Aorta (tissue), 5 donors: ENCODE results near the gene INPP4B. TPM values are rescaled to one million over a fixed set of nuclear protein-coding genes. Genes with fewer than 3 reads are reported as not detected.
A peak's percentile ranks its signal among the peaks of the same experiment; 100 is the strongest.

Experiments
- ATAC-seq: fragments of 200-7000 bp; cut with Tn5 transposase; one replicate; pipeline ENCODE4 v1.9.1; 2022; ENCODE audit warnings: moderate library complexity; ENCODE audit not compliant: low FRiP score
- DNase-seq, 2 donors: peaks; one replicate each; pipeline ENCODE4 v3.0.0-alpha.2; 2020
- H3K27ac ChIP-seq, 2 donors: one replicate each; pipeline ENCODE4 v1.5.1; 2013; ENCODE audit warnings: low read length in 2 of 2, mild to moderate bottlenecking in 2 of 2, moderate library complexity in 2 of 2, control low read depth in 1 of 2, inconsistent platforms in 1 of 2, low read depth in 1 of 2
- H3K27me3 ChIP-seq, 2 donors: one replicate each; pipeline ENCODE4 v1.6.1; 2013; ENCODE audit warnings: control low read depth in 1 of 2, low read length in 1 of 2, mild to moderate bottlenecking in 1 of 2, moderate library complexity in 1 of 2; ENCODE audit not compliant: insufficient read depth in 2 of 2, control insufficient read depth in 1 of 2
- H3K36me3 ChIP-seq, 2 donors: one replicate each; pipeline ENCODE4 v1.6.1; 2013; ENCODE audit warnings: control low read depth in 1 of 2, low read length in 1 of 2, mild to moderate bottlenecking in 1 of 2; ENCODE audit not compliant: insufficient read depth in 2 of 2, control insufficient read depth in 1 of 2
- H3K4me1 ChIP-seq, 2 donors: one replicate each; pipeline ENCODE4 v1.6.1; 2013; ENCODE audit warnings: low read length in 2 of 2, control low read depth in 1 of 2, mild to moderate bottlenecking in 1 of 2, moderate library complexity in 1 of 2; ENCODE audit not compliant: insufficient read depth in 2 of 2, control insufficient read depth in 1 of 2
- H3K4me3 ChIP-seq, 2 donors: one replicate each; pipeline ENCODE4 v1.5.1; 2013; ENCODE audit warnings: low read length in 2 of 2, control low read depth in 1 of 2, mild to moderate bottlenecking in 1 of 2
- H3K9me3 ChIP-seq: one replicate; pipeline ENCODE4 v1.6.1; 2013; ENCODE audit warnings: mild to moderate bottlenecking, low read length; ENCODE audit not compliant: control insufficient read depth
- WGBS, 2 donors: extraction: QIAGEN DNeasy Blood & Tissue Kit; methylation state at CpG; one replicate each; pipeline ENCODE4 v1.1.7; 2013; 5-methylcytosine and 5-hydroxymethylcytosine counted together
- intact Hi-C, 2 donors: fragments of 100-400 bp; cut with DNase I; formaldehyde crosslinking; loops; one replicate each; pipeline versions ENCODE4 v1.14.2 to v1.15.0; 2022
- polyA plus RNA-seq, 2 donors: library from polyadenylated mRNA; stranded (reverse); fragments of 200-250 nt; gene quantifications; one replicate each; pipeline ENCODE4 v1.2.3, GENCODE V29; 2013
- total RNA-seq, 2 donors: library from RNA; stranded (reverse); fragmentation: NEBNext Ultra II Directional; extraction: Animal tissue kit (Norgen Biotek cat#: 25700); gene quantifications; one replicate each; pipeline ENCODE4 v1.2.1, GENCODE V29; 2021
- donor health status: healthy with polysubstance abuse.
- donor health status: Bipolar disorder and iron deficiency.
- donor health status: DM: no; HTN: no; CAD: no.
- donor health status: DM: no; HTN: no; CAD: no.
- donor health status: DM: yes; HTN: yes; CAD: no.

Gene INPP4B
- total and polyA plus RNA-seq, 4 donors: 3.3 to 36.8 (median 20.7) TPM

GRCh38 chr4:142354041-142354440 is 492.1 kb downstream of the INPP4B start:
- H3K27me3 ChIP-seq: no peaks in the 10 kb centered on the region
- H3K4me3 ChIP-seq: no peak overlapping the region
- DNase-seq: no peak
- WGBS, 2 donors: 80 to 83% methylated on average over 3 of the region's 3 CpGs
- no peak for ATAC-seq
- no peaks in the 10 kb centered on the region for H3K9me3 ChIP-seq
- intact Hi-C loops: loop anchor here (5.0 to 10.0 kb wide), 6 partner anchors 211 to 493 kb away; partner anchors contain the start of gene INPP4B (in 1 of the 2)
- peak overlapping the region in 1 of 2 donors; percentile 6 for H3K27ac ChIP-seq
- H3K36me3 ChIP-seq: no peaks in the 10 kb centered on the region
- peaks cover 5 to 6% of the 10 kb centered on the region in 2 donors for H3K4me1 ChIP-seq

GRCh38 chr4:142353149-142353738 is 492.9 kb downstream of the INPP4B start:
- 16 to 17% methylated on average over 5 of the region's 5 CpGs for WGBS, 2 donors
- Histone ChIP-seq H3K4me1 (peaks cover 6 to 10% of the 10 kb centered on the region in 2 donors), H3K27ac (no peak overlapping the region), H3K9me3 (no peaks in the 10 kb centered on the region), H3K36me3 (no peaks in the 10 kb centered on the region), H3K4me3 (no peak overlapping the region), H3K27me3 (no peaks in the 10 kb centered on the region)
- peak; percentile 83 for ATAC-seq
- intact Hi-C loops: loop anchor here (5.0 to 10.0 kb wide), 6 partner anchors 212 to 494 kb away; partner anchors contain the start of gene INPP4B (in 1 of the 2)
- no peak for DNase-seq

GRCh38 chr4:142352712-142353111 is 493.4 kb downstream of the INPP4B start:
- no peaks in the 10 kb centered on the region for H3K36me3 ChIP-seq
- no peaks in the 10 kb centered on the region for H3K27me3 ChIP-seq
- peaks cover 8 to 10% of the 10 kb centered on the region in 2 donors for H3K4me1 ChIP-seq
- ATAC-seq (no peak), DNase-seq (no peak)
- no peaks in the 10 kb centered on the region for H3K9me3 ChIP-seq
- H3K27ac ChIP-seq: peak overlapping the region in 1 of 2 donors; percentile 5
- H3K4me3 ChIP-seq: peak overlapping the region in 1 of 2 donors; percentile 34
- 58 to 60% methylated on average over 4 of the region's 4 CpGs for WGBS, 2 donors
- intact Hi-C loops: loop anchor here (5.0 to 10.0 kb wide), 6 partner anchors 212 to 495 kb away; partner anchors contain the start of gene INPP4B (in 1 of the 2)

- ATAC-seq (no peak), DNase-seq (no peak)
- H3K27ac ChIP-seq: peak overlapping the region; percentile 12 to 76
- H3K27me3 ChIP-seq: no peaks in the 10 kb centered on the region
- intact Hi-C loops: loop anchor here (5.0 to 10.0 kb wide), 6 partner anchors 213 to 495 kb away; partner anchors contain the start of gene INPP4B (in 1 of the 2)
- H3K9me3 ChIP-seq: no peaks in the 10 kb centered on the region
- 7 to 9% methylated on average over 4 of the region's 4 CpGs for WGBS, 2 donors
- H3K4me1 ChIP-seq: peaks cover 8 to 10% of the 10 kb centered on the region in 2 donors
- peak overlapping the region; percentile 20 to 69 for H3K4me3 ChIP-seq
- H3K36me3 ChIP-seq: no peaks in the 10 kb centered on the region
Measured at GRCh38 chr4:142351958-142352357, 494.1 kb downstream of the INPP4B start.

DNA sequence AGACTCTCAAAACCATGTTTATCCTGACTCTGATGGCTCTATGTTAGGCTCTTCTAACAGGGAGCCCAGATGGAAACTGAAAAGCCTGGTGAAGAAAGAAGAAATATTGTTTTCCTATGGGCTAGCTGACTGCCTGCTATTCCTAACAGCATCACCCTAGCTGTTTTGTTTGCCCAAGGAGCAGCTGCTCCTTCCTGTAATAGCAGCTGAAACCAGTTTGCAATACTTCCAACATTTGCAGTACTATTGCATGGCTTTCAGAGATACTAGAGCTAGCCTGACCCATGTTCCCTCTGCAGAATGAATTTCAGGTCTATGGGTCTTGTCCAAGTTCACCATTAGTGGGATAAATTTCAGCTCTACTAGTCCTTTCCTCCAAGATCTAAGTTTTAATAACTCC is 495.2 kb downstream of the INPP4B start:
- intact Hi-C loops: loop anchor here (5.0 to 10.0 kb wide), 6 partner anchors 214 to 496 kb away; partner anchors contain the start of gene INPP4B (in 1 of the 2)
- DNase-seq (no peak), ATAC-seq (peak; percentile 39)
- Histone ChIP-seq H3K27me3 (no peaks in the 10 kb centered on the region), H3K4me1 (peaks cover 8 to 10% of the 10 kb centered on the region in 2 donors), H3K27ac (peak overlapping the region in 1 of 2 donors; percentile 33), H3K36me3 (no peaks in the 10 kb centered on the region), H3K9me3 (no peaks in the 10 kb centered on the region), H3K4me3 (no peak overlapping the region)

DNA sequence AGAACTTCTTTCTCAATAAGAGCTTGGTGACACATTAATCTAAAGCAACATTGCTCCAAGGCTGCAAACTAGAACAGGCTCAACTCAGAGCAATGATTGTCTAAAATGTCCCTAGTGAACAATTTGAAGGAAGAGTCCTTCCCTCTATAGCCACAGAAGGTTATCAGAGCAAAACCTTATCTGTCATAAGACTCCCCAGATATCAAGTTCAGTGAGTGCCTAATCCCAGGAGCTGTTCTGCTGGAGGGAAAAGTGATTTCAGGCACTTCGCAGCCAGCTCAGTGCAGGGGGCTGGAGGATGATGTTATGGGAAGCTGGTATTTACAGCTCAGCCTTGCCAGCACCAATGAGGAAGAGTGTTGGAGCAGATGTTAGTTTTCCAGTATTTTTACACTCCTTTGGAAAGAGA is 497.5 kb downstream of the INPP4B start:
- Histone ChIP-seq H3K9me3 (no peaks in the 10 kb centered on the region), H3K36me3 (no peaks in the 10 kb centered on the region), H3K4me1 (peaks cover 7% of the 10 kb centered on the region in 2 donors), H3K27ac (no peak overlapping the region), H3K27me3 (no peaks in the 10 kb centered on the region), H3K4me3 (no peak overlapping the region)
- no peak for DNase-seq
- intact Hi-C loops: no loop called here
- 30 to 42% methylated on average over 1 of the region's 1 CpG for WGBS, 2 donors
- ATAC-seq: no peak

DNA sequence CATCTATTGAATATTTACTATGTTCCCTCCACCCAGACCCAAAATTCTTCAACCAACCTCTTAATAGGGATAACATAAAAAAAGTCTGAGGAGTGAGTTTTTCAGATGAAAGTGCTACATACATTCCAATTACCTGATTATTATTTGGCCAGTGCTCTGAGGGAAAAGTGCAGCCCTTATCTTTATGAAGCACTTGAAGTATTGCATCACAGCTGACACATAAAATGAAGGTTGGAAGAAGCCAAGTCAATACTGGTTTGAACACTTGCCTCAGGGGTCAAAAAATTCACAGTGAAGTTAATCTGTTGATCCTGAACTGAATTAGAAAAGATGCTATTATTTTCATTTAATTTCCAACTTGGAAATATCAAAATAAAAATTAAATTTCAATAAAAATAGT is 498.9 kb downstream of the INPP4B start:
- Histone ChIP-seq H3K27ac (no peak overlapping the region), H3K9me3 (no peaks in the 10 kb centered on the region), H3K27me3 (no peaks in the 10 kb centered on the region), H3K4me1 (peaks cover 5 to 7% of the 10 kb centered on the region in 2 donors), H3K36me3 (no peaks in the 10 kb centered on the region), H3K4me3 (no peak overlapping the region)
- DNase-seq (no peak), ATAC-seq (no peak)
- intact Hi-C loops: no loop called here

DNA sequence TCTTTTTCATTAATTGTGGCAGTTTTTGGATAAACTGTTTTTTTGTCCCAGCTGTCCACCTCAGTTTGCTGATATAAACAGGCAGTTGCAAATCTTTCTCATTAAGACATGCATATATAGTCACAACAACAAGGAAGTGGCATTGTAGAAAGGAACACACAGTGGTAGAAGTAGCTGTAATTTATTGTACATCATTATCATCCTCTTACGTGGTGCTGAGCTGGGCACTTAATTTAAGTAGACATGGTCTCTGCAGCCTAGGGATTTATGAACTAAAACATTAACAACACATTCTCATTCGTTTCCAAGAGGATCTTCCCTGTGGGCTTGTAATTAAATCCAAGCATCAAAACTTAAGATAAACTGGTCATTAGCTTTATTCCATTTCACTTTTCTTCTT is 500.2 kb downstream of the INPP4B start:
- no peaks in the 10 kb centered on the region for H3K27me3 ChIP-seq
- no peak overlapping the region for H3K4me3 ChIP-seq
- DNase-seq (no peak), ATAC-seq (no peak)
- peaks cover 4 to 7% of the 10 kb centered on the region in 2 donors for H3K4me1 ChIP-seq
- no peak overlapping the region for H3K27ac ChIP-seq
- no peaks in the 10 kb centered on the region for H3K36me3 ChIP-seq
- WGBS, 2 donors: 81 to 88% methylated on average over 2 of the region's 2 CpGs
- no peaks in the 10 kb centered on the region for H3K9me3 ChIP-seq
- intact Hi-C loops: no loop called here

DNA sequence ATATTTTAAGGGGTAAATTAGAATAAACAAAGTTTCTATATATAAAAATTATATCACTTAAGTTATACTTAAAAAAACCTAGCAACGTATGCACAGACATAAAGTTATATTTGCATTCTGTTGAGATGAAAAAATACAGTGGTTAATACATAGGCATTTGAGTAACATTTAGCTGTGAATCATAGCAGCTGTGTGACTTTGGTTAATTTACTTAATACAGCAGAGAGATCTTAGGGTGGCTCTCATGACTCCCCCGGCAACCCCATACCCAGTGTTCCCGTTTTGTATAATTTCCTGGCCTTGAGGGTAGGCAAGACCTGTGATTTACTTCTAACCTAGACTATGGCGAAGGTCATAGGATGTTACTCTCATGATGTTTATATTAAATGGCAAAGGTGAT is 504.8 kb downstream of the INPP4B start:
- intact Hi-C loops: no loop called here
- WGBS, 2 donors: 97% methylated on average over 4 of the region's 4 CpGs
- no peaks in the 10 kb centered on the region for H3K9me3 ChIP-seq
- no peaks in the 10 kb centered on the region for H3K36me3 ChIP-seq
- H3K27me3 ChIP-seq: no peaks in the 10 kb centered on the region
- no peaks in the 10 kb centered on the region for H3K4me1 ChIP-seq
- ATAC-seq (no peak), DNase-seq (no peak)
- no peak overlapping the region for H3K27ac ChIP-seq
- no peak overlapping the region for H3K4me3 ChIP-seq
